GM23338 (cell line): ENCODE measurements around the gene ST8SIA6. TPM values are rescaled to one million over a fixed set of nuclear protein-coding genes. Genes with fewer than 3 reads are reported as not detected.

Experiments
- ATAC-seq: fragments of 200-7000 bp; cut with Tn5 transposase; 3 replicates; pipeline ENCODE4 v1.9.1; 2020
- DNase-seq: peaks from one replicate; pipeline ENCODE4 v3.0.0-alpha.2; 2015; ENCODE audit warnings: low spot score
- H2AFZ ChIP-seq: fragments of 200-600 bp; sonication (generic); 2 replicates; pipeline ENCODE4 v1.8.0; 2016; ENCODE audit warnings: antibody characterized with exemption, mild to moderate bottlenecking, moderate library complexity
- H3F3A ChIP-seq: fragments of 200-600 bp; sonication (generic); replicated peaks from 2 replicates; pipeline ENCODE4 v1.8.0; 2017; ENCODE audit warnings: antibody characterized with exemption, mixed run types, low read depth
- H3K27ac ChIP-seq: fragments of 200-600 bp; sonication (generic); 2 replicates; pipeline ENCODE4 v1.6.1; 2016; ENCODE audit warnings: low read depth
- H3K27me3 ChIP-seq: fragments of 200-600 bp; sonication (generic); 2 replicates; pipeline ENCODE4 v1.8.0; 2016; ENCODE audit warnings: mild to moderate bottlenecking, mixed run types, moderate library complexity; ENCODE audit not compliant: insufficient read depth
- H3K36me3 ChIP-seq: fragments of 200-600 bp; sonication (generic); 2 replicates; pipeline ENCODE4 v1.8.0; 2016; ENCODE audit warnings: mild to moderate bottlenecking; ENCODE audit not compliant: insufficient read depth
- H3K4me1 ChIP-seq: fragments of 200-600 bp; sonication (generic); 2 replicates; pipeline ENCODE4 v1.8.0; 2016; ENCODE audit warnings: mild to moderate bottlenecking, moderate library complexity; ENCODE audit not compliant: insufficient read depth
- H3K4me2 ChIP-seq: fragments of 200-600 bp; sonication (generic); 2 replicates; pipeline ENCODE4 v1.7.1; 2017; ENCODE audit warnings: mixed run types
- H3K4me3 ChIP-seq: fragments of 200-600 bp; sonication (generic); 2 replicates; pipeline ENCODE4 v1.6.1; 2016; ENCODE audit warnings: mixed run types
- H3K79me2 ChIP-seq: fragments of 200-600 bp; sonication (generic); replicated peaks from 2 replicates; pipeline ENCODE4 v1.8.0; 2017; ENCODE audit warnings: mild to moderate bottlenecking; ENCODE audit not compliant: insufficient read depth
- H3K9me2 ChIP-seq: fragments of 200-600 bp; sonication (generic); 2 replicates; pipeline ENCODE4 v1.8.0; 2017; ENCODE audit not compliant: insufficient read depth
- H4K20me1 ChIP-seq: fragments of 200-600 bp; sonication (generic); replicated peaks from 2 replicates; pipeline ENCODE4 v1.8.0; 2017; ENCODE audit warnings: mild to moderate bottlenecking; ENCODE audit not compliant: insufficient read depth
- H3K27ac Mint-ChIP-seq: 2 replicates; pipeline ENCODE4 v1.8.0; 2020; ENCODE audit warnings: inconsistent platforms, mild to moderate bottlenecking, moderate library complexity, mixed read lengths
- H3K27me3 Mint-ChIP-seq: 3 replicates; pipeline ENCODE4 v1.8.0; 2022; ENCODE audit warnings: low read depth, mild to moderate bottlenecking, moderate library complexity, mixed read lengths, inconsistent platforms; ENCODE audit not compliant: insufficient read depth, poor library complexity
- H3K36me3 Mint-ChIP-seq: 3 replicates; pipeline ENCODE4 v1.8.0; 2021; ENCODE audit warnings: low read depth, mild to moderate bottlenecking, inconsistent platforms, moderate library complexity, mixed read lengths
- H3K4me1 Mint-ChIP-seq: 3 replicates; pipeline ENCODE4 v1.8.0; 2020; ENCODE audit warnings: mild to moderate bottlenecking, inconsistent platforms, mixed read lengths
- H3K4me3 Mint-ChIP-seq: 3 replicates; pipeline ENCODE4 v1.8.0; 2021; ENCODE audit warnings: moderate library complexity, mild to moderate bottlenecking, inconsistent platforms, mixed read lengths
- H3K9me3 Mint-ChIP-seq: 3 replicates; pipeline ENCODE4 v1.8.0; 2020; ENCODE audit warnings: moderate library complexity, mild to moderate bottlenecking, inconsistent platforms, mixed read lengths
- CREB1 ChIP-seq: fragments of 250-450 bp; sonication (Bioruptor Pico); IDR thresholded peaks from 2 replicates; pipeline ENCODE4 v1.5.0; 2020; ENCODE audit warnings: low read depth, mild to moderate bottlenecking, moderate library complexity
- EZH2 ChIP-seq: fragments of 200-600 bp; sonication (generic); IDR thresholded peaks from one replicate; pipeline ENCODE4 v1.8.0; 2017; ENCODE audit warnings: antibody characterized with exemption, mild to moderate bottlenecking, low read depth; ENCODE audit not compliant: unreplicated experiment
- JUNB ChIP-seq: IDR thresholded peaks from one replicate; pipeline ENCODE4 v1.6.1; 2016; ENCODE audit warnings: antibody characterized with exemption; ENCODE audit not compliant: unreplicated experiment
- NANOG ChIP-seq: IDR thresholded peaks from 2 replicates; pipeline ENCODE4 v1.6.1; 2016; ENCODE audit warnings: antibody characterized with exemption, borderline replicate concordance
- POLR2AphosphoS5 ChIP-seq: IDR thresholded peaks from 2 replicates; pipeline ENCODE4 v1.6.1; 2016; ENCODE audit warnings: antibody characterized with exemption, low read depth
- STAT1 ChIP-seq: IDR thresholded peaks from one replicate; pipeline ENCODE4 v1.6.1; 2016; ENCODE audit warnings: antibody characterized with exemption; ENCODE audit not compliant: unreplicated experiment
- ZNF114 ChIP-seq: fragments of 250-450 bp; sonication (Bioruptor Pico); IDR thresholded peaks from 2 replicates; pipeline ENCODE4 v1.5.0; 2020; ENCODE audit warnings: mild to moderate bottlenecking, moderate library complexity
- polyA plus RNA-seq: library from polyadenylated mRNA; unstranded; fragments of >200 nt; fragmentation: Nextera tagmentation; extraction: Ambion mirVana; gene quantifications from 2 replicates; pipeline ENCODE4 v1.2.1, GENCODE V29; 2016
- total RNA-seq: library from RNA; depleted of rRNA; stranded (reverse); fragments of >200 nt; shearing (Covaris generic); gene quantifications from 2 replicates; pipeline ENCODE4 v1.2.3, GENCODE V29; 2014
- TF ChIP-seq, protein P1 (sequence below): fragments of 250-450 bp; sonication (Bioruptor Pico); IDR thresholded peaks from 2 replicates; pipeline ENCODE4 v1.5.0; 2020; ENCODE audit warnings: mild to moderate bottlenecking, moderate library complexity

The ST8SIA6 gene
- total and polyA plus RNA-seq, 2 experiments from 2014 or later = 1.6 to 2.3 TPM

DNA sequence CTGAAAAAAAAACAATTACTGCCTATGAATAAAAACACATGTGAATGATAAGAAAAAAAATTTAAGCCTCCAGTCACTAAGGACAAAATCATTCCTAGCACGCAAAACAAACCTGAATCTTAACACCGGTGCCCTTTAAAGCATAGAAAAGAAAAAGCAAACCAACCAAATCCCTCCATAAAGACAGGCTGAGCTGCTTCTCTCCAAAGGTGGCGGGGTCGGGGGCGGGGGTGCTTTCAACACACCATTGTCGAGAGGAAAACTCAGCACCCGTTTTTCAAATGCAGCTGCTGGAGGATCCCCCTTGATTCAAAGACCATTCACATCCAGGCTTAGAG, 1.4 kb downstream of the ST8SIA6 start:
- DNase-seq = no peak
- Histone ChIP-seq H3K27ac (no peak overlapping the region), H2AFZ (peak overlapping the region; percentile 95), H3K9me2 (no peaks in the 10 kb centered on the region), H3K36me3 (peaks cover 10% of the 10 kb centered on the region; the same call in 1 of the 2 replicates), H4K20me1 (no peaks in the 10 kb centered on the region), H3K4me2 (peak overlapping the region; percentile 95), H3K79me2 (no peaks in the 10 kb centered on the region), H3K4me1 (peaks cover 47% of the 10 kb centered on the region), H3K4me3 (peak overlapping the region; percentile 78), H3K27me3 (peaks cover 43% of the 10 kb centered on the region), H3F3A (peaks cover 5% of the 10 kb centered on the region; the same call in 1 of the 2 replicates)
- H3K27me3 Mint-ChIP-seq = peaks cover 27% of the 10 kb centered on the region
- H3K4me1 Mint-ChIP-seq = peaks cover 34% of the 10 kb centered on the region
- TF ChIP-seq, protein P1, sequence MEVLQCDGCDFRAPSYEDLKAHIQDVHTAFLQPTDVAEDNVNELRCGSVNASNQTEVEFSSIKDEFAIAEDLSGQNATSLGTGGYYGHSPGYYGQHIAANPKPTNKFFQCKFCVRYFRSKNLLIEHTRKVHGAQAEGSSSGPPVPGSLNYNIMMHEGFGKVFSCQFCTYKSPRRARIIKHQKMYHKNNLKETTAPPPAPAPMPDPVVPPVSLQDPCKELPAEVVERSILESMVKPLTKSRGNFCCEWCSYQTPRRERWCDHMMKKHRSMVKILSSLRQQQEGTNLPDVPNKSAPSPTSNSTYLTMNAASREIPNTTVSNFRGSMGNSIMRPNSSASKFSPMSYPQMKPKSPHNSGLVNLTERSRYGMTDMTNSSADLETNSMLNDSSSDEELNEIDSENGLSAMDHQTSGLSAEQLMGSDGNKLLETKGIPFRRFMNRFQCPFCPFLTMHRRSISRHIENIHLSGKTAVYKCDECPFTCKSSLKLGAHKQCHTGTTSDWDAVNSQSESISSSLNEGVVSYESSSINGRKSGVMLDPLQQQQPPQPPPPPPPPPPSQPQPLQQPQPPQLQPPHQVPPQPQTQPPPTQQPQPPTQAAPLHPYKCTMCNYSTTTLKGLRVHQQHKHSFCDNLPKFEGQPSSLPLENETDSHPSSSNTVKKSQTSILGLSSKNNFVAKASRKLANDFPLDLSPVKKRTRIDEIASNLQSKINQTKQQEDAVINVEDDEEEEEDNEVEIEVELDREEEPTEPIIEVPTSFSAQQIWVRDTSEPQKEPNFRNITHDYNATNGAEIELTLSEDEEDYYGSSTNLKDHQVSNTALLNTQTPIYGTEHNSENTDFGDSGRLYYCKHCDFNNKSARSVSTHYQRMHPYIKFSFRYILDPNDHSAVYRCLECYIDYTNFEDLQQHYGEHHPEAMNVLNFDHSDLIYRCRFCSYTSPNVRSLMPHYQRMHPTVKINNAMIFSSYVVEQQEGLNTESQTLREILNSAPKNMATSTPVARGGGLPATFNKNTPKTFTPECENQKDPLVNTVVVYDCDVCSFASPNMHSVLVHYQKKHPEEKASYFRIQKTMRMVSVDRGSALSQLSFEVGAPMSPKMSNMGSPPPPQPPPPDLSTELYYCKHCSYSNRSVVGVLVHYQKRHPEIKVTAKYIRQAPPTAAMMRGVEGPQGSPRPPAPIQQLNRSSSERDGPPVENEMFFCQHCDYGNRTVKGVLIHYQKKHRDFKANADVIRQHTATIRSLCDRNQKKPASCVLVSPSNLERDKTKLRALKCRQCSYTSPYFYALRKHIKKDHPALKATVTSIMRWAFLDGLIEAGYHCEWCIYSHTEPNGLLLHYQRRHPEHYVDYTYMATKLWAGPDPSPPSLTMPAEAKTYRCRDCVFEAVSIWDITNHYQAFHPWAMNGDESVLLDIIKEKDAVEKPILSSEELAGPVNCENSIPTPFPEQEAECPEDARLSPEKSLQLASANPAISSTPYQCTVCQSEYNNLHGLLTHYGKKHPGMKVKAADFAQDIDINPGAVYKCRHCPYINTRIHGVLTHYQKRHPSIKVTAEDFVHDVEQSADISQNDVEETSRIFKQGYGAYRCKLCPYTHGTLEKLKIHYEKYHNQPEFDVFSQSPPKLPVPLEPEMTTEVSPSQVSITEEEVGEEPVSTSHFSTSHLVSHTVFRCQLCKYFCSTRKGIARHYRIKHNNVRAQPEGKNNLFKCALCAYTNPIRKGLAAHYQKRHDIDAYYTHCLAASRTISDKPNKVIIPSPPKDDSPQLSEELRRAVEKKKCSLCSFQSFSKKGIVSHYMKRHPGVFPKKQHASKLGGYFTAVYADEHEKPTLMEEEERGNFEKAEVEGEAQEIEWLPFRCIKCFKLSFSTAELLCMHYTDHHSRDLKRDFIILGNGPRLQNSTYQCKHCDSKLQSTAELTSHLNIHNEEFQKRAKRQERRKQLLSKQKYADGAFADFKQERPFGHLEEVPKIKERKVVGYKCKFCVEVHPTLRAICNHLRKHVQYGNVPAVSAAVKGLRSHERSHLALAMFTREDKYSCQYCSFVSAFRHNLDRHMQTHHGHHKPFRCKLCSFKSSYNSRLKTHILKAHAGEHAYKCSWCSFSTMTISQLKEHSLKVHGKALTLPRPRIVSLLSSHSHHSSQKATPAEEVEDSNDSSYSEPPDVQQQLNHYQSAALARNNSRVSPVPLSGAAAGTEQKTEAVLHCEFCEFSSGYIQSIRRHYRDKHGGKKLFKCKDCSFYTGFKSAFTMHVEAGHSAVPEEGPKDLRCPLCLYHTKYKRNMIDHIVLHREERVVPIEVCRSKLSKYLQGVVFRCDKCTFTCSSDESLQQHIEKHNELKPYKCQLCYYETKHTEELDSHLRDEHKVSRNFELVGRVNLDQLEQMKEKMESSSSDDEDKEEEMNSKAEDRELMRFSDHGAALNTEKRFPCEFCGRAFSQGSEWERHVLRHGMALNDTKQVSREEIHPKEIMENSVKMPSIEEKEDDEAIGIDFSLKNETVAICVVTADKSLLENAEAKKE (CRISPR knock-in tag) = no peak
- TF ChIP-seq JUNB (no peak), EZH2 (no peak), ZNF114 (CRISPR knock-in tag) (no peak), STAT1 (no peak), CREB1 (CRISPR knock-in tag) (no peak), POLR2AphosphoS5 (no peak), NANOG (no peak)
- H3K27ac Mint-ChIP-seq = no peak overlapping the region
- peaks cover 31% of the 10 kb centered on the region for H3K36me3 Mint-ChIP-seq
- H3K9me3 Mint-ChIP-seq = peaks cover 33% of the 10 kb centered on the region
- H3K4me3 Mint-ChIP-seq = peak overlapping the region; percentile 79
- ATAC-seq = peak; percentile 30
